ENCODE results near the gene USH2A. TPM values are rescaled to one million over a fixed set of nuclear protein-coding genes. Genes with fewer than 3 reads are reported as not detected.

The USH2A gene
- total and polyA plus RNA-seq, 11 donors: 0.03 to 4.7 (median 1.7) TPM

DNA sequence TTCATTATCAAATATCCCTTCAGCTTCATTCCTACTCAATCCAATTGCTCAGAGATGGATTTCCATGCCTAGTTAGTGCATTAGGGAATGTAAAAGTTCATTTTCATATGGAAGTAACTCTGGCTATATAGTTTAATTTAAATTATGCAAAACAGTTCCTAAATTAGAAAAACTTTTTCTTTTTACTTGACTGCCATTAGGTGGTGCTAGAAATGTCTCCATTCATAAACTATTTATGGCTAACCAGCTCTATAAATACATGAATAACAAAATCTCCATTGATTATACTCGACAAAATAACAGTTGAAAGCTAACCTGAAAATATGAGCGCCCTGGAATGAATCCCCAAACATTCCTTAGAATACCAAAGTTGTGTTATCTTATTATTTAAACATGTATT lies 311.4 kb downstream of the USH2A start:
- Histone ChIP-seq H3K9me3 (peaks cover 0 to under 1% (median 0%) of the 10 kb centered on the region in 12 donors), H3K4me1 (no peaks in the 10 kb centered on the region), H3K36me3 (no peaks in the 10 kb centered on the region), H3K27ac (no peak overlapping the region), H3K4me3 (no peak overlapping the region), H3K27me3 (no peaks in the 10 kb centered on the region)
- 65 to 78% (median 70%) methylated on average over 2 of the region's 2 CpGs for WGBS, 4 donors
- DNase-seq (no peak), ATAC-seq (no peak)
- intact Hi-C loops (cut with DNase I): no loop called here
- TF ChIP-seq CTCF (IDR thresholded peaks at IDR 0.05) (peak in 4 of 12 donors; percentile 10 to 20 (median 12)), POLR2A (IDR thresholded peaks at IDR 0.05) (no peak)

DNA sequence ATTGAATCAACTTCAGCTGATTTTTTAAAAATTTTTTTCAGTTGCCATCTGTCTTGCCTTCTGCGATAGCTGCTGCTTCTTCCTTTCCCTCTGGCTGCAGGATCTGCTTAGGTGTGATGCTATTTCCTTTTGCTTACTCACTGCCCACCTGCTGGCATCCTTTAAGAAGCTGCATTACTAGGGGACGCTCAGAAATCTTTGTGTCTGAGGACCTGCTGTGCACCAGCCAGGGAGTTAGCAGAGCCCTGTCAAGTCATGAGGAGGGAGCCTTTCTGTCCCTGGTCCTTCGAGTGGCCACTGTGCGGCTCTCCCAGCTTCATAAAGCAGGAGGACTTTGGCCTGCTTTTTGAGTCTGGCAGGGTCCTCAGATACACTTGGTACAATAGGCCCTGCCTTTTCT lies 327.8 kb downstream of the USH2A start:
- 52 to 74% (median 67%) methylated on average over 4 of the region's 4 CpGs for WGBS, 4 donors
- DNase-seq: no peak
- no peaks in the 10 kb centered on the region for H3K9me3 ChIP-seq
- H3K36me3 ChIP-seq: no peaks in the 10 kb centered on the region
- H3K27ac ChIP-seq: no peak overlapping the region
- no peak overlapping the region for H3K4me3 ChIP-seq
- H3K27me3 ChIP-seq: no peaks in the 10 kb centered on the region
- intact Hi-C loops (cut with DNase I): no loop called here
- TF ChIP-seq POLR2A (IDR thresholded peaks at IDR 0.05): no peak
- TF ChIP-seq CTCF (IDR thresholded peaks at IDR 0.05): no peak
- no peaks in the 10 kb centered on the region for H3K4me1 ChIP-seq
- no peak for ATAC-seq

GRCh38 chr1:216090556-216090955 lies 332.7 kb downstream of the USH2A start:
- ATAC-seq: no peak
- intact Hi-C loops (cut with DNase I): no loop called here
- TF ChIP-seq POLR2A (IDR thresholded peaks at IDR 0.05) (no peak), CTCF (IDR thresholded peaks at IDR 0.05) (no peak)
- 83 to 93% (median 87%) methylated on average over 6 of the region's 6 CpGs for WGBS, 4 donors
- no peak overlapping the region for H3K27ac ChIP-seq
- H3K4me3 ChIP-seq: no peak overlapping the region
- DNase-seq: no peak
- no peaks in the 10 kb centered on the region for H3K9me3 ChIP-seq
- H3K27me3 ChIP-seq: no peaks in the 10 kb centered on the region
- no peaks in the 10 kb centered on the region for H3K4me1 ChIP-seq
- no peaks in the 10 kb centered on the region for H3K36me3 ChIP-seq

DNA sequence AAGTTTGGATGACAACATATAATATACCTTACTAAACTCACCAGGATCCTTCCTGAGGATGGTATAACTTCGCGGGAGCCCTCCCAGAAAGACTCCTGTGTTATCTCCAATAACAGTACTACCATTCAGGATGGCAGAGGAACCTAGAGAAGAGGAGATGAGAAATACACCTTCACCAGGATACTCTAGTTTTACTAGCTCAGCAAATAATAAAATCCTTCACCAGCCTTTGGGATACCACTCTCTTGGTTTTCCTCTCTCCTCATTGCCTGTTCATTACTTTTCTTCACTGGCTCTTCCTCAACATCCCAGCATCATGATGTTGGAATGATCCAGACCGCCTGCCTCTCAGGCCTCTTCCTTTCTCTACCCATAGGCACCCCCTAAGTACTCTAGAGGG lies 336.6 kb downstream of the USH2A start:
- Histone ChIP-seq H3K4me3 (no peak overlapping the region), H3K27ac (no peak overlapping the region), H3K27me3 (no peaks in the 10 kb centered on the region), H3K4me1 (no peaks in the 10 kb centered on the region), H3K36me3 (no peaks in the 10 kb centered on the region), H3K9me3 (no peaks in the 10 kb centered on the region)
- DNase-seq (no peak), ATAC-seq (no peak)
- TF ChIP-seq CTCF (IDR thresholded peaks at IDR 0.05) (no peak), POLR2A (IDR thresholded peaks at IDR 0.05) (no peak)
- WGBS, 4 donors: 79 to 90% (median 88%) methylated on average over 3 of the region's 3 CpGs
- intact Hi-C loops (cut with DNase I): no loop called here
